GM18520 (cell line): Measurements from ENCODE around the gene MTHFD2.
"Not testable (repeated sequence)": the region's sequence is repeated elsewhere in the genome, so short reads cannot be mapped to it uniquely, and the experiment has no call there.

ENCODE experiments used
- ATAC-seq: cut with Tn5 transposase; IDR thresholded peaks from one replicate; pipeline ENCODE4 v1.9.1; 2021; ENCODE audit not compliant: unreplicated experiment

Gene MTHFD2

GRCh38 chr2:74226648-74227213 is 28.3 kb downstream of the MTHFD2 start:
- ATAC-seq: no peak

- no peak for ATAC-seq
Observed at GRCh38 chr2:74227646-74228045, 29.2 kb downstream of the MTHFD2 start.

GRCh38 chr2:74228772-74229171 is 30.4 kb downstream of the MTHFD2 start:
- ATAC-seq: no peak

- ATAC-seq: not testable (repeated sequence)
Observed at GRCh38 chr2:74229865-74230264, 31.4 kb downstream of the MTHFD2 start.

- no peak for ATAC-seq
Observed at GRCh38 chr2:74232426-74232825, 34.0 kb downstream of the MTHFD2 start.

- no peak for ATAC-seq
Observed at GRCh38 chr2:74233648-74234047, 35.2 kb downstream of the MTHFD2 start.

- no peak for ATAC-seq
Observed at GRCh38 chr2:74235041-74235440, 36.6 kb downstream of the MTHFD2 start.

- no peak for ATAC-seq
Observed at GRCh38 chr2:74238879-74239278, 40.5 kb downstream of the MTHFD2 start.

- ATAC-seq: no peak
Observed at GRCh38 chr2:74239346-74239745, 40.9 kb downstream of the MTHFD2 start.

GRCh38 chr2:74242354-74243071 is 44.1 kb downstream of the MTHFD2 start:
- ATAC-seq: no peak

- no peak for ATAC-seq
Observed at GRCh38 chr2:74244286-74244685, 45.9 kb downstream of the MTHFD2 start.

GRCh38 chr2:74246496-74247195 is 48.2 kb downstream of the MTHFD2 start:
- no peak for ATAC-seq

GRCh38 chr2:74249406-74250122 is 51.1 kb downstream of the MTHFD2 start:
- no peak for ATAC-seq

- ATAC-seq: no peak
Observed at GRCh38 chr2:74250189-74250631, 51.8 kb downstream of the MTHFD2 start.

GRCh38 chr2:74252036-74252435 is 53.6 kb downstream of the MTHFD2 start:
- ATAC-seq: no peak

- no peak for ATAC-seq
Observed at GRCh38 chr2:74252862-74253261, 54.4 kb downstream of the MTHFD2 start.

- no peak for ATAC-seq
Observed at GRCh38 chr2:74253306-74253970, 55.0 kb downstream of the MTHFD2 start.

- ATAC-seq: no peak
Observed at GRCh38 chr2:74253971-74254310, 55.5 kb downstream of the MTHFD2 start.

GRCh38 chr2:74255660-74256213 is 57.3 kb downstream of the MTHFD2 start:
- no peak for ATAC-seq

GRCh38 chr2:74259191-74259590 is 60.8 kb downstream of the MTHFD2 start:
- ATAC-seq: no peak

GRCh38 chr2:74259733-74260132 is 61.3 kb downstream of the MTHFD2 start:
- ATAC-seq: no peak
